OCI-LY1 (cell line): ENCODE results near the gene ANTKMT.
A peak's percentile ranks its signal among the peaks of the same experiment; 100 is the strongest.

ENCODE experiments used
- H2AFZ ChIP-seq: fragments of 200-600 bp; sonication (generic), shearing (Covaris generic); 2 replicates; pipeline ENCODE4 v1.6.0; 2014; ENCODE audit warnings: antibody characterized with exemption, mild to moderate bottlenecking, low read length
- H3F3A ChIP-seq: fragments of 200-600 bp; sonication (generic), shearing (Covaris generic); 2 replicates; pipeline ENCODE4 v1.6.0; 2014; ENCODE audit warnings: mild to moderate bottlenecking, antibody characterized with exemption, low read length, moderate library complexity; ENCODE audit not compliant: insufficient read depth
- H3K27ac ChIP-seq: fragments of 200-600 bp; sonication (generic); 2 replicates; pipeline ENCODE4 v1.5.1; 2014; ENCODE audit warnings: low read length, mixed run types, mild to moderate bottlenecking, low read depth; ENCODE audit not compliant: poor library complexity, severe bottlenecking
- H3K27me3 ChIP-seq: fragments of 200-600 bp; sonication (generic); 2 replicates; pipeline ENCODE4 v1.6.0; 2014; ENCODE audit warnings: antibody characterized with exemption, mild to moderate bottlenecking, low read length, moderate library complexity; ENCODE audit not compliant: insufficient read depth
- H3K36me3 ChIP-seq: fragments of 200-600 bp; sonication (generic); 2 replicates; pipeline ENCODE4 v1.6.1; 2014; ENCODE audit warnings: mild to moderate bottlenecking, antibody characterized with exemption, low read length, moderate library complexity, mixed read lengths; ENCODE audit not compliant: insufficient read depth
- H3K4me1 ChIP-seq: fragments of 200-600 bp; sonication (generic); 2 replicates; pipeline ENCODE4 v1.5.1; 2014; ENCODE audit warnings: mild to moderate bottlenecking, low read length, moderate library complexity; ENCODE audit not compliant: insufficient read depth, severe bottlenecking
- H3K4me2 ChIP-seq: fragments of 200-600 bp; sonication (generic), shearing (Covaris generic); 2 replicates; pipeline ENCODE4 v1.6.1; 2014; ENCODE audit warnings: low read length
- H3K4me3 ChIP-seq: fragments of 200-600 bp; sonication (generic); 2 replicates; pipeline ENCODE4 v1.5.1; 2014; ENCODE audit warnings: low read length, low read depth, mild to moderate bottlenecking, mixed read lengths; ENCODE audit not compliant: poor library complexity, severe bottlenecking
- H3K79me2 ChIP-seq: fragments of 200-600 bp; shearing (Covaris generic); 2 replicates; pipeline ENCODE4 v1.6.1; 2016; ENCODE audit warnings: mixed run types, low read length, mixed read lengths; ENCODE audit not compliant: insufficient read depth
- H3K9ac ChIP-seq: fragments of 200-600 bp; sonication (generic), shearing (Covaris generic); 2 replicates; pipeline ENCODE4 v1.6.1; 2014; ENCODE audit warnings: mild to moderate bottlenecking, low read length, mixed read lengths
- H3K9me2 ChIP-seq: fragments of 200-600 bp; sonication (generic), shearing (Covaris generic); 2 replicates; pipeline ENCODE4 v1.6.1; 2014; ENCODE audit warnings: low read depth, mild to moderate bottlenecking, low read length, mixed read lengths
- H3K9me3 ChIP-seq: fragments of 200-600 bp; shearing (Covaris generic); 2 replicates; pipeline ENCODE4 v1.6.1; 2014; ENCODE audit warnings: low read length, mixed read lengths
- H4K20me1 ChIP-seq: fragments of 200-600 bp; sonication (generic), shearing (Covaris generic); 2 replicates; pipeline ENCODE4 v1.6.0; 2016; ENCODE audit warnings: mild to moderate bottlenecking, low read length; ENCODE audit not compliant: insufficient read depth
- CTCF ChIP-seq: fragments of 200-600 bp; sonication (generic), shearing (Covaris generic); IDR thresholded peaks from 2 replicates; pipeline ENCODE4 v1.5.1; 2017; ENCODE audit warnings: mild to moderate bottlenecking, antibody characterized with exemption, low read length, moderate library complexity, mixed read lengths
- EZH2 ChIP-seq: fragments of 200-600 bp; sonication (generic), shearing (Covaris generic); IDR thresholded peaks from 2 replicates; pipeline ENCODE4 v1.8.0; 2017; ENCODE audit warnings: borderline replicate concordance, mixed run types, mild to moderate bottlenecking, antibody characterized with exemption, low read length, moderate library complexity, mixed read lengths

The ANTKMT gene

DNA sequence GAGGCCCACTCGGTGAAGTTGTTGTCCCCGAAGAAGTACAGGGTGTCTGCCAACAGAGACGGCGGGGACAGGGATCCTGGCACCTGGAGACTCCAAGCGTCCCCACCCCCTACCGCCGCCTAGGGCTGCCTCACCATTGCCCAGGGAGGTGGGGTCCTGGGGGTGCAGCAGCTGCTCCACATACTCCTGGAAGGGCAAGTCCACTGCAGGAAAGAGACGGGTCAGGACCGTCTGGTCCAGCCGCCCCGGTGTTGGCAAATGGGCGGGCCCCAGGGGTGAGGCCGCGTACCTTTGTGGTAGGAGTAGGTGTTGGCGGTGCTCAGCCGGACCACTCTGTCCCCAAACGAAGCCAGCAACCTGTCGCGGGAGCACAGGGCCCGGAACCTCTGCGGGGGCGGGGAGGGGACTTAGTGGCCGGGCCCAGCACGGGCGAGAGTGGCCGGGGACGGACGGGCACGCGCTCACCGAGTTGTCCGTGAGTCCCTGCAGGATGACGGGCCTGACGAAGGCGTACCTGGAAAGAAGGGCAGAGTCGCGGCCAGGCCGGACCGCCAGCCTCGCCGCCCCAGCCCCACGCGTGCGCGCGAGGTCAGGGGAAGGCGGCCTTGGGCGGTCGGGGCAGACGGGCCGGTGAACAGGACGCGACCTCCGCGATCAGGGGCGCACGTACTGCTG, 37.4 kb upstream of the ANTKMT start:
- Histone ChIP-seq H3K27me3 (no peaks in the 10 kb centered on the region), H3F3A (no peaks in the 10 kb centered on the region), H3K36me3 (peaks cover 38% of the 10 kb centered on the region), H3K9me2 (no peaks in the 10 kb centered on the region), H3K9me3 (no peaks in the 10 kb centered on the region), H3K79me2 (0 out of 2 replicates have a peak, but pooled peaks cover 8% of the 10 kb centered on the region), H3K4me3 (peak overlapping the region; percentile 86), H3K27ac (peak overlapping the region; percentile 7), H3K4me1 (peaks cover 46% of the 10 kb centered on the region), H4K20me1 (no peaks in the 10 kb centered on the region), H2AFZ (no peak overlapping the region), H3K9ac (peak overlapping the region; percentile 82), H3K4me2 (peak overlapping the region; percentile 98)
- no peak for TF ChIP-seq EZH2
- TF ChIP-seq CTCF: no peak

DNA sequence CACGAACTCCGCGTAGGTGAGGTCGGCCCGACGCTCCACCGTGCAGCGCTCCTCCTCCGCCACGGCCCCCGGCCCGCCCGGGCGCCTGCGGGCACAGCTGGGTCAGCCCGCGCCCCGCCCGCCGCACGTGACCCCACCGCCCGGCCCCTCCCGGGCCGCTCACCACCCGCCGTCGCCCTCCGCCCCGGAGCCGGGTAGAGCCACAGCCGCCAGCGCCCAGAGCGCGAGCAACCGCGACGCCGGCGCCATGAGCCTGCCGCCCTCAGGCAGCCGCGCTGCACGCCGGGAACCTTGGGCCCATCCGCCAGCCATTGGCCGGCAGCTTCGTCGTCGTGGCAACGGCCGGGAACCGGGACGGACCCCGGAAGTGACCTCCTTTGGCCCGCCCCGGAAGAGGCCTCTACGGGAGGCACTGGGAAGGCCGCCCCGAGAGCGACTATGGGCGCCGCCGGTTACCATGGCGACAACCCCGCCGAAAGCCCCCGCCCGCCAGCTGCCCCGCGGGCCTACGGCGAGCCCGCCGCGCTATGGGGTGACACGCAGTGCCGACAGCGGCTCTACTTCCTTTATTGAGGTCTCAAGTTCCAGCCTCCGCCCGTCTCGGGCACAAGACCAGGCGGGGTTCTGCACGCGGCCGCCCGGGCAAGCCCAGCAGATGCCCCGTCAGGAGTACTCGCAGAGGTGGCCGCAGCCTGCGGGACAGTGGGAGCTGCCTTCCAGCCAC, 36.7 kb upstream of the ANTKMT start, which contains the start of gene JMJD8:
Gene JMJD8 (minus strand): TSS at position 264 of the 724 bp plus-strand sequence. CDS start 15 bp downstream, at position 249.
- Histone ChIP-seq H3F3A (no peaks in the 10 kb centered on the region), H3K4me3 (peak within 1 kb of the TSS; percentile 86), H3K27ac (peak within 1 kb of the TSS; percentile 62), H2AFZ (no peak within 1 kb of the TSS), H3K9me2 (no peaks in the 10 kb centered on the region), H3K4me2 (peak within 1 kb of the TSS; percentile 98), H3K27me3 (no peaks in the 10 kb centered on the region), H3K79me2 (0 out of 2 replicates have a peak, but pooled peaks cover 8% of the 10 kb centered on the region), H4K20me1 (no peaks in the 10 kb centered on the region), H3K9ac (peak within 1 kb of the TSS; percentile 82), H3K4me1 (peaks cover 53% of the 10 kb centered on the region), H3K9me3 (no peaks in the 10 kb centered on the region), H3K36me3 (peaks cover 38% of the 10 kb centered on the region)
- no peak for TF ChIP-seq CTCF

- Histone ChIP-seq H3K4me3 (peak overlapping the region; percentile 86), H3K4me1 (peaks cover 56% of the 10 kb centered on the region), H2AFZ (no peak overlapping the region)
These were observed 35.8 kb upstream of the ANTKMT start for GRCh38 chr16:684961-685696.

More at GRCh38 chr16:684961-685696, 35.8 kb upstream of the ANTKMT start:
- Histone ChIP-seq H3K9ac (no peak overlapping the region), H3K27me3 (no peaks in the 10 kb centered on the region), H3K9me2 (no peaks in the 10 kb centered on the region), H4K20me1 (no peaks in the 10 kb centered on the region), H3K36me3 (peaks cover 38% of the 10 kb centered on the region), H3K27ac (peak overlapping the region; percentile 23), H3K79me2 (0 out of 2 replicates have a peak, but pooled peaks cover 8% of the 10 kb centered on the region), H3F3A (no peaks in the 10 kb centered on the region), H3K4me2 (peak overlapping the region; percentile 98; the same call in 1 of the 2 replicates), H3K9me3 (no peaks in the 10 kb centered on the region)
- TF ChIP-seq CTCF: no peak
- TF ChIP-seq EZH2: no peak
